Measurements from ENCODE around the gene RLBP1.

The RLBP1 gene

DNA sequence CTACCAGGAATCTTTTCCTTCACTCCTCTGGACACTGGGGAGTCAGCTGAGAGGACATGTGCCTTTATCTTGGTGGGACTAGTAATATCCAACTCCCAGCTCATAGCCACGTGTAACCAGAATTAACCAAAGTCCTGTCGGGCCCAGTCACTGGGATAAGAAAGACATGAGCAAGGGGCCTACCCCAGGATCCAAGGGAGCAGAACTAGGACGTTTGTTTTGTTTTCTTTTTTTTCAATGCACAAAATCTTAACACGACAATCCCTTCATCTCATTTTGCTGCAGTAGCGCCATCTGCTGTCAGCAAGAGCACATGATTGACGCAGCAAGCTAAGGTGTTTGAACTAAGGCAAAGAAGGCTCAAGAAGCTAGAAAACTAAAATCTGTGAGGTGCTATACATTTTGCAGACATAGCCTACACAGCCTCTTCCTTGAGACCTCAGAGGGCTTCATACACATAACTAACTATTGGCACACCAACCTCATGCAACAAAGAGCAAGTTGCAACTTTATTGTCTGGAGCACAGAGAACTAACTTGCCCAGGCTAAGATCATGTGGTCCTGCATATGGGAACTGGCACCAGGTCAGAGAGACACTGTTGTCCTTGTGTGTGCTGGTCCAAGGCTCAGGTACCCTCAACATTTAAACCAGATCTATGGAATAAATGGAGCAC lies 43.6 kb downstream of the RLBP1 start:
- DNase-seq (ENCODE audit: low read depth), result peak; percentile 43

DNA sequence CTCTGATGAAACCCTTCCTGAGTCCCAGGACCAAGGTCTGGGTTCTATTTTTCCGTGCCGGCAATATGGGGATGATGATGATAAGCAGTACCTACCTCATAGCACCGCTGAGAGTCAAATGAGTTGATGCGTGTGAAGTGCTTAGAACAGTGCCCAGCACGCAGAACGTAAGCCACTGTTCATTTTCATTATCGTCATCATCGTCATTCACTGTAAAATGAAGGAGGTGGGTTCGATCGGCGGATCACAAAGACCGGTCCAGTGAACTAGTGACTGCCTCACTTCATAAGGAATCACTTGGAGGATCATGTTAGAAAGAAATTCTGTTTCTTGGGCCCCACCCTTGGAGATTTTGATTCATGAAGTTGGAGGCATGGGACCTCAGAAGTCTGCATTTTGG lies 44.3 kb downstream of the RLBP1 start:
- no peak for DNase-seq (ENCODE audit: low read depth)

DNA sequence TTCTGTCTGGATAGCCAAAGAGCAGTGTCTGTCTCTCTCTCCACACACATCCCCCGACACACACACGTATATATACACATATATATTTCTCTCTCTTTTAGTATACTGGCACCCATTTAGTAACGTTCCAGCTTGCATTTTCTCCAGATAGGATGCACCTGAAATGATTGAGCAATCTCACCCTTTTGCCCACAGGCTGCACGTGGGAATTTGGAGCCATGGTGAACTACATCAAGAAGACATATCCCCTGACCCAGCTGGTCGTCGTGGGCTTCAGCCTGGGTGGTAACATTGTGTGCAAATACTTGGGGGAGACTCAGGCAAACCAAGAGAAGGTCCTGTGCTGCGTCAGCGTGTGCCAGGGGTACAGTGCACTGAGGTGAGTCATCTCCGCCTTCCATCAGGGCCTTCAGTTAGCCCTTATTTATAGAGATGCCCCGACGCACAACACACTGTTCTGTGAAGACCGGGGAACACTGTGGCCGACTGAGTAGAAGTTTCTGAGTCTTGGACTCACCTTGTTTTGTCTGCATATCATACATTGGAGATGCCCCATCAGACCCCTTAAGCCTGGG lies 45.7 kb downstream of the RLBP1 start:
- DNase-seq (ENCODE audit: low read depth), result no peak

DNA sequence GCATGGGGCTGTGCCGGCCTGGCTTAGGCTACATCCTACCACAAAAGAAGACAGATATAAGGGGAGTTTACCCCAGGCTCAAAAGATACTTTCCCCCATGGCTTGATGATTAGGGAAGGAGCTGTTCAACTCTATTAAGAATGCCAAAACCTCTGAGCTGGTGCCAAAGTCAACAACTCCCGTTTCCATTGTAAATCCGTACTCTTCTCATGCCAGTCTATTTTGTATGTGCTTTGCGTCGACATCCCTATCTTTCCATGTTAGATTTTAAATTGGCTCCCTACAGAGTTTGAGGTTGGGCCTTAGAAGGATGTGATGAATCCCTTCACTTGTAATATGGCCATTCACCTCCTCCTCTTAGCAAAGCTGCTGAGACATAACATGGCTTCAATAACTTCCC lies 46.9 kb downstream of the RLBP1 start:
- DNase-seq (ENCODE audit: low read depth), result no peak

DNA sequence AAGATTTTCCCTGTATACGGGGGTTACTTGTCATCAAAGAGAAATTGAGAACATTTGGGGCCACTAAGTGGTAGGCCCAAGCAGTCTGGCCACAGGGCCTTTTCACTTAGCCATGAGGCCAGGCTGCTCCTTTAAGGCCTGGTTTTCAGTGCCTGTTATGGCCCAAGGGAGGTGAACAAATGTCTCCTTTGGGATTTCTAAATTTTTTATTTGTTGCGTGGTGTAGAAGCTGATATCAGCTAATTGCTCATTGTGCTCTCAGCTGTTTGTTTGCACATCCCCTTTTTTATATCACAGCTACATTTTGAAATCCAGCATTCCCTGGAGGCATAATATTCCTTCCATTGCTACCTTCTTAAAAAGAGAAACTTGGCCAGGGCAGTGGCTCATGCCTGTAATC lies 48.5 kb downstream of the RLBP1 start:
- DNase-seq (ENCODE audit: low read depth), result no peak

DNA sequence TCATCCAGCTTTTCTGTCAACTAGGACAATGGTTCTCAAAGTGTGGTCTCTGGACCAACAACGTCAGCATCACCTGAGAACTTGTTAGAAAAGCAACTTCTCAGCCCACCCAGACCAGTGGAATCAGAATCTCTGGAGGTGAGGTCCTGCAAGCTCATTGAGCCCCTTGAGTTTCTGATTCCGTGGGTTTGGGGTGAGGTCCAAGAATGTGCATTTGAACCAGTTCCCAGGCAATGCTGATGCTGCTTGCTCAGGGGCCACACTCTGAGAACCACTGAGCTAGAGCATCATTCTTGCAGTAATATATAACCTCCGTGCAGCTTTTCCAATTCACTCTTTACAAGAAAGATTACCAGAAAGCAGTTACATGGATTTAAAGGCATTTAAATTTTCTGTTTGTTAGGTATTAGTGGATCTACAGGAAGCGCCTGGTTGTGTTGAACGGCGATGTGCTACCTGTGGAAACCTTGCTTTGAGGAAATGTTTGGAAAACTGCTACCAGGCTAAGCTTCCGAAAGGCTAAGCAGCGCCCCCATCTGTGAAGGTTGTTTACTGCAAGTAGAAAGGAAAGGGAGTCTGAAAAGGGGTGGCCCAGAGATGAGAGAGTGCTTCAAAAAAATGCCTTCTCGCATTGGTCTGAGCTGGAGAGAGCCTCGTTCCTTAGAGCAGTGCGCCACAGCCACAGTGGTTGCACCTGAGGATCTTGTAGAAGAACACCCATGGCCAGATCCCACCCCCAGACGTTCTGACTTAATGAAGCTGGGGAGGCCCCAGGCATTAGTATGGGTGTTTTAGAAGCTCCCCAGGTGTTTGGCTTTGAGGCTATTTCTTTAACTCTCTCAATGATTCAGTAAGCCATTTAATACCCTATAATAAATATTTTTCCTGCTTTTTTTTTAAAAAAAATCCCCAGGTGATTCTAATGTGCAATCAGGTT lies 50.0 kb downstream of the RLBP1 start:
- DNase-seq (ENCODE audit: low read depth), result no peak

DNA sequence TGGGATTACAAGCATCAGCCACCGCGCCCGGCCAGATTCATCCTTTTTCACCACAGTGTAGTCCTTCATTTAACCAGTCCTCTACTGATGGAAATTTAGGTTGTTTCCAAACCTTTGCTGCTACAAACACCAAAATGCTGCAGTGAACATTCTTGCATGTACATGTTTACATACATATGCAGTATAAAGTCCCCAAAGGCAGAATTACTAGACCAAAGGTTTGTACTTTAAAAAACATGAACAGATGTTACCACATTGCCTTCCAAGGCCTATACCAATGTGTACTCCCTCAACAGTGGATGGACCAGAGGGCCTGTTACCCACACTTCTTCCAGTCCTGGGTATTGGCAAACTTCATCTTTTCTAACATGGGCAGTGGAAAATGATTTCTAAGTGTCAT lies 51.0 kb downstream of the RLBP1 start:
- DNase-seq (ENCODE audit: low read depth), result no peak

DNA sequence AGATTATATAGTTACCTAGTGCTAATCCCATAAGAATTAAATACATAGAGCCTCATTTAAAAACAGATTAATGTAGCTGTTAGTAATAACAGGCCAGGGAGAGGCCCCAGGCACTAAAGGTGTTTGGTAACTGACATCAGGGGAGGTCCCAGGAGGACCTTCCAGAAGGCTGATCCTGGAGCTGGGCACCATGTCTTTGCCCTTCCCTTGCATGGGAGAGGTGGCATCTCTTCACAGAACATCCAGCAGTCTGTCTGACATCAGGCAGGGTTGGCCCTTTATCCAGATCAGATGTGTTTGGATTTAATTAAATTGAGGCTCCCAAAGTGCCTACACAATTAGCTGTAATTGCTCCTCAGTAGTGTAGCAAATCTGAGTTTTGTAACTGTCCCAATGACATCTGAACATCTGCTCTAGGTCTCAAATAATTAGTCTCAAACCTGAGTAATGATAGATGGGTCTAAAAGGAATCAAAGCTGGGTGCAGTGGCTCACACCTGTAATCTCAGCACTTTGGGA lies 53.0 kb downstream of the RLBP1 start:
- no peak for DNase-seq (ENCODE audit: low read depth)

DNA sequence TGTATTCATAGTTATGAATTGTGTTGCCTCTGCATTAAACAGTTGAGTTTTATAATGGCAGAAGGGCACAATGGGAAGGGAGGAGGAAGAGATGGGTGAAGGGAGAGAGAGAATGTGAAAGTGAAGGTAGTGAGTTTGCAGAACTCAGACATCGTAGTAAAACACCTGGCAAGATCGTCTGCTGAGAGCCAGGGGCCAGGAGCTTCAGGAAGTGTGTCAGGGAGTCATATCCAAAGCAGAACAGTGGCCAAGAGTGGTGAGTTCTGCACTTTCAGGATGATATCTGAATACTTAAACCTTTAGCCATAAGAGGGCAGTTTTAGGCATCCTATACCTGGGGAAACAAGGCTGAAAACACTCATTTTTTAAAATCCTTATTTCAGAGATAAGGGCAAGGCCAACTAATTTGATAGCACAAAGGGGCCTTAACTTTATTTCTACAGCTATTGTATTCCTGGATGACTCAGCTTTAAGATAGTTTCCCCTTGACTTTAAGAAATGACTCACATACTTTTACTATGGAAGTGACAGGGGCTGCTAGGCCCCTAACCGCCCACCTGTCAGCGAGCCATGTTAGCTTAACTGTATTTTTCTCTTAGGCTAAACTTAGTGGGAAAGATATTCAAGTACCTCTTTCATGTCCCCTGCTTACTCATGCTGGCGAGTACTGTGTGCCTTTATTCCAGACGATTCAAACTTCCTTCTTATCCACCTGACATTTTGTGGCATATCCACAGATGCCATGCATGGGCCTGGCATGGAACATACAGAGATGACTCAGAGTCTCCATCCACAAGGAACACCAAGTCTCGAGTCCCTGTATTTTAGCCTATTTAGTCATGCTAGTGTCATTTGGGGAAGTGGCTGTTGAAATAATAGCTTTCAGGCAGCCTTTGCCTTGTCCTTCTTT lies 53.9 kb downstream of the RLBP1 start:
- DNase-seq (ENCODE audit: low read depth), result peak; percentile 32

DNA sequence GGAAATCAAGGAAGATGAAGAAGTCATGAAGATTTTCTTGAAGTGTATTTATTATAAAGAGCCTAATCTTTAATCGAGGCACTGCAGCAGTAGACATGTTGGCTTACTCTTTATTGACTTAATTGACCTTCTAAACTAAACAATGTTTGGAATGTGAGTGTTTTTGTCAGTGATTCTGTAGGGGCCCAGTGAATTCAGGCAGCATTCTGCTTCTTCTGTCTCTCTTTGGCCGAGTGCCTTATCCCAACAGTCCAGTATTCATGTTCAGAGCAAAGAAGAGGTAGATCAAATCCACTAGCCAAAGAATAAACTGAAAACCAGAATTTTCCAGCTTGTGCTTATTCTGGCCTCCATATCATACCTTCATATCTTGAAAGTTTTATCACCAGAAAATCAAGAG lies 55.7 kb downstream of the RLBP1 start:
- no peak for DNase-seq (ENCODE audit: low read depth)

DNA sequence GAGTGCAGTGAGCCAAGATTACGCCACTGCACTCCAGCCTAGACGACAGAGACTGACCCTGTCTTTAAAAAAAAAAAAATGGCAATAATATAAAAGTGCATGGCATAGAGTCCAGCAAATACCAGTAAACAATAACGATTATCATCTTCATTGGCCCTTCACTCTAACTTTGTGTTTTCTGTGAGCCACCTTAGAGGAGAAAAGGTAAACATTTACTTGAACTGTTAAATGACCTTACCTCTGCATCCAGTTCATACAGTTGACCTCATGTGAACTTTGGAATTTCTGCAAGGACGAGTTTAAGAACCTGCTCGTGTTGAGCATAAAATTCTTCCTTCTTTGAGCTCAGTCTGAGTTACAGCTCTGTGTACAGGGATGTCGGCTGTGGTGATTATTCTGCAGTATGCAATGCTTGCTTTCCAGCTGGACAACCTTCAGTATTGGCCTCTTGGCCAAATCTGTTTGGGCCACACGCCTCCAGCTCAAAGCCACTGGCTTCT lies 56.6 kb downstream of the RLBP1 start:
- DNase-seq (ENCODE audit: low read depth), result no peak

DNA sequence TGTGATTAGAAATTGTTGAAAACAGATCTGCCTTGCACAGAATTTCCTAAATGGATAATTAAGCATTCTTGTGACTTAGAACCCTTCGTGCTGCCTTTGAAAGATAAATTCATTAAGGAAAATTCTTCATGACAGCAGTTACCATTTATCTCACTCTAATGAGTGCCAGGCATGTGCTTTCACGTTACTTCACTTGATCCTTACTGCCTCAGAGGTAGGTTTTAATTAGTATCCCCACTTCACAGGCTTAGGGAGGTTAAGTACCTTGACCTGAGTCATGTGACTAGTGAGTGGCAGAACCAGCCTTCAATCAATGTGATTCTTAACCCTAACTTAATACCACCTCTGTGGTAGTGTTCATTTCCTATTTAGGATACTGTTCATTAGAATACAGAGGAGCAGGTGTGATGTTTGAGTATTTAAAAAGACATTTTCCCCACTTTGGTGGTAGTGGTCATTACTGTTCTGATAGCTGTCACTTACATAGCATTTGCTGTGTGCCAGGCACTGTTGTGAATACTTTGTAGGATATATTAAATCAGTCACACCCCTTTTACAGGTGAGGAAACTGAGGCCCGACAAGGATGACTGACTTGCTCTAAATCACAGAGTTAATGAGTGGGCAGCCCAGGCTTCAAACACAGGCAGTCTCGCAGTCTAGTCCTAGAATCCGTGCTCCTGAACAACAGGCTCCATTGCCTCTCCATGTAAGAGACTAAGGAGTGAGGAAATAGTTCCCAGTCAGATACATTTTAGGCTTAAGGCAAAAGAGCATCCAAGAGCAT lies 57.9 kb downstream of the RLBP1 start:
- DNase-seq (ENCODE audit: low read depth), result no peak

DNA sequence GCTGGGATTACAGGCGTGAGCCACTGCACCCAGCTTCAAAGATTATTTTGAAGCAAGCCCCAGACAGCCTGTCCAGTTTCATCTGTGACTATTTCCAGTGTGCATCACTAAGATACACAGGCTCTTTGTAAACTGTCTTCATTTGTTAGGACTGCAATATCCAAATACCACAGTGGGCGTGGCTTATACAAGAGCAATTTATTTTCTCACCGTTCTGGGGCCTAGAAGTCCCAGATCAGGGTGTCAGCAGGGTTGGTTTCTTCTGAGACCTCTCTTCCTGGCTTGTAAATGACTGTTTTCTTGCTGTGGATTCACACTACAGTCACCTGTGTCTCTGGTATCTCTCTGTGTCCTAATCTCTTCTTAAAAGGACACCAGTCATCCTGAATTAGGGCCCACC lies 59.7 kb downstream of the RLBP1 start:
- DNase-seq (ENCODE audit: low read depth), result no peak
